Stimulated activated naive CD8-positive, alpha-beta T cell treated with anti-CD3 and anti-CD28 coated beads, Interleukin-15, amount 100 ng/mL, for 72 hours (primary cell): ENCODE results near the gene CFAP100.
A peak's percentile ranks its signal among the peaks of the same experiment; 100 is the strongest.

Experiments used
- ATAC-seq: fragments of 150-1000 bp; cut with Tn5 transposase; 2 replicates; pipeline ENCODE4 v1.10.0; 2021; ENCODE audit warnings: mild to moderate bottlenecking, moderate library complexity
- DNase-seq, 2 donors: peaks; one replicate each; pipeline ENCODE4 v3.0.0; 2021 to 2022
- H3K27ac Mint-ChIP-seq, 2 donors: one replicate each; pipeline ENCODE4 v1.8.0; 2022; ENCODE audit warnings: mild to moderate bottlenecking in 2 of 2, mixed read lengths in 2 of 2, moderate library complexity in 2 of 2
- H3K27me3 Mint-ChIP-seq: one replicate; pipeline ENCODE4 v1.8.0; 2022; ENCODE audit warnings: mixed read lengths
- H3K4me1 Mint-ChIP-seq: one replicate; pipeline ENCODE4 v1.8.0; 2022; ENCODE audit warnings: mild to moderate bottlenecking, mixed read lengths
- H3K4me3 Mint-ChIP-seq, 2 donors: one replicate each; pipeline ENCODE4 v1.8.0; 2022; ENCODE audit warnings: mild to moderate bottlenecking in 2 of 2, mixed read lengths in 2 of 2, moderate library complexity in 1 of 2
- H3K9me3 Mint-ChIP-seq, 2 donors: one replicate each; pipeline ENCODE4 v1.8.0; 2022; ENCODE audit warnings: mixed read lengths in 2 of 2

Gene CFAP100

DNA sequence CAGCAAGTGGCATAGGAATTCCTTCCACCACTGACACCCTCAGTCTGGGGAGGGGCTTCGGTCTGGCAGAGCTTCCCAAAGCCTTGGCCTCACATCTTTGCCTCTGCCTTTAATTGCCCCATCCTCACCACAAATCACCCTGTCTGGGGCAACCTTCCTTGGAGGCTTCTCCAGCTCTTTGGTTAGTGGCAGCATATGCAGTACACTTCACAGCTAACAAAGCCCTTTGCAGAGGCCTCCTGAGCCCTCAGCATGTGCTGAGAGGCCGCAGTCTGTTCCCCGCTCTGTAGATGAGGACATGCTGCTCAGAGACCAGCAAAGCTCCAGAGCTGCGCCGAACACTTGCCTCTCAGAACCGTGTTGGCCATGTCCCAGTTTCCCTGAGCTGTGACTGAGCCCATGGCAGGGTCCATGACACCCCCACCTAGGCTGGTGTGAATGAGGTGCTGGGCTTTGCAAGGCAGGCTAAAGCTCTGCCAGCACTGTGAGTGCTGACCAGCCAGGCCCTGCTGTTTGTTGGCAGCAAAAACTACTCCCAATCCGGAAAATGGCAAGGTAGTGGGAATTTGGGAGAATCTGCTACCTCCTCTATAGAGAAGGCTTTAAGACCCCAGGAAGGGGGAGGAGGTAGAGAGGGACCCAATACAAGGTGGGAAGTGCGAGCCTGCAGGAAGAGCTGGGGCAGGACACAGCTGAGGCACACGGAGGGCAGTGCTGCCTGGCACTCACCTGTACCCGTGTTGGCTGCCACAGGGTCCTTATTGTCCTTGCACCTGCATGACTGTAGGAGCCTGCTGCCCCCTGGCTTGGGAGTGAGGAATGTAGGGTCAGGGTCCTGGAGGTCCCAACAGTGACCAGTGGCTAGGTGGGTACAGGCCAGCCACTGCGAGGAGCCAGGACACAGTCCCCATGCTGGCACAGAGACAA, 29.1 kb upstream of the CFAP100 start:
- Mint-ChIP-seq H3K4me3 (no peak overlapping the region), H3K4me1 (no peaks in the 10 kb centered on the region), H3K9me3 (no peaks in the 10 kb centered on the region), H3K27ac (no peak overlapping the region), H3K27me3 (peaks cover 30% of the 10 kb centered on the region)
- DNase-seq: no peak
- no peak for ATAC-seq

DNA sequence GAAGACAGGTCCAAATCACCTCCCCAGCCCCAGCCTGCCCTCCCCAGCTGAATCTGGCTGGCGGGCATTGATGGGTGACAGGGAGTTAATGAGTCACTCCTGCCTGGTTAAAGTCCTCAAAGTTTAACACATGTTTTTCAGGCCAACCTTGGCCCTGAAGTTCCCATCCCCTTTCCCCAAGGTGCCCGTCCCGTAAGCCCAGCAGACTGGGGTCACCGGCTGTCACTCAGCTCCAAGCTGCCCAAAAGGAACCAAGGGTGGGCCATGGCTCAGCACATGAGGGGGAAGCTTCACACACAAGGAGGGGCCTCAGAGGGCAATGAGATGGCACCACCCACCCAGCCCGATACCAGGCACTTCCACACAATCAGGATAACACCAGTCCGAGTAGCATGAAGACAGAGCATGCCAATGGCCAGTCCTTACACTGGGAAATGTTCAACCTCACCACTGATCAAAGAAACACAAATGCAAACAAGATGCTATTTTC, 27.3 kb upstream of the CFAP100 start:
- Mint-ChIP-seq H3K27ac (no peak overlapping the region), H3K4me1 (no peaks in the 10 kb centered on the region), H3K4me3 (no peak overlapping the region), H3K27me3 (peaks cover 17% of the 10 kb centered on the region), H3K9me3 (no peaks in the 10 kb centered on the region)
- DNase-seq: no peak
- ATAC-seq: no peak

DNA sequence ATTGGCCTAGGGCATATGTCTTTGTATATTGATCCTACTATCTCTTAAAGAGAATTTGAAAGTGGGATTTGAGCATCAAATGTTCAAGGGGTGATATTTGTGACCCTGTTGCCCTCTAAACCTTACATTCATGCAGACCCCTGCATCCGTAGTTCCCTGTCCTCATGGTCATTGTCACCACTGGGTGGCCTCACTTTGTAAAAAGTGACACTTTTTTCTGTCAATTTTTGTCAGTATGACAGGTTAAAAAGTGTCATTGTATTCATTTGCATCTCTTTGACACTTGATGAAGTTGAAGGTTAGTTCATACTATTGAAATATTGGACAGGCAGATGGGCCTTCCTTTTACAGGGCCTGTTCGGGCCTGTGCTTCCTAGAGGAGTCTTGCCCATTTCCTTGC, 25.2 kb upstream of the CFAP100 start:
- Mint-ChIP-seq H3K27ac (no peak overlapping the region), H3K4me3 (no peak overlapping the region), H3K27me3 (peaks cover 5% of the 10 kb centered on the region), H3K4me1 (no peaks in the 10 kb centered on the region), H3K9me3 (no peaks in the 10 kb centered on the region)
- DNase-seq (no peak), ATAC-seq (no peak)

DNA sequence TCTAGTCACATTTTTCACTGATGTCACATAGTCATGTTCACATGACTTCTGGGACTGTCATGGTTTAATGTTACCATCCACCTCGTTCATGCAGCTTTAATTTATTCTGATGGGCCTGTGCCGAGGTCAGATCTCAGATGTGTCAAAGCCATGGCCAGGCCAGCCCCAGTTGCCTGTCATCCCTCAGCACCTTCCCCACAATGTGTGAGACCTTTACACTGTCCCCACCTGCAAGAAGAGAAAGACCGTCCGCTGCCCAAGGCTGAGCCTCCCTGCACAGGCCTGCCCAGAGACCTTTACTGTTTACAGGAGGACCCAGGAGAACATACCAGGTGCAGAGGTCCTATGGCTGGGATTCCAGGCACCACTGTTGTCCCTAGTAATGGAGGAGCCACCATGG, 24.7 kb upstream of the CFAP100 start:
- no peak for DNase-seq
- Mint-ChIP-seq H3K4me3 (no peak overlapping the region), H3K4me1 (no peaks in the 10 kb centered on the region), H3K27me3 (no peaks in the 10 kb centered on the region), H3K9me3 (no peaks in the 10 kb centered on the region), H3K27ac (no peak overlapping the region)
- ATAC-seq: no peak

DNA sequence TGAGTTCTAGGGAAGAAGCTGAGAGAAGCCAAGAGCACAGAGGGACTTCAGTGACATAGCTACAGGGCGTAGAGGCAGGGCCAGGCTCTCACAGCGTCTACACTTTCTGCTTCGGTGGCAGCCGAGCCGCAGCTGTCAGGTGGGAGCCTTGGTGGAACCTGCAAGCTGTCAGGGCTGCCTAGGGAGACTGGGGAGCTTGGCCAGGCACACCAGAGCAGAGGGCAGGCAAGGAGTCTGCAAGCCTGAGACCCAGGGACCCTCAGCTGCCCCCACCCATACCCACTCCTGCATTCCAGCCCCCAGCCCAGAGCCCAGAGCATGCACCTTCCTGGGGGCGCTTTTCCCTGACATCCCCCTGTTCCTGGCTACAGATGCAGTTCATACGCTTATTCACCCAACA, 24.1 kb upstream of the CFAP100 start:
- no peak for DNase-seq
- Mint-ChIP-seq H3K27me3 (no peaks in the 10 kb centered on the region), H3K4me3 (no peak overlapping the region), H3K27ac (no peak overlapping the region), H3K4me1 (no peaks in the 10 kb centered on the region), H3K9me3 (no peaks in the 10 kb centered on the region)
- no peak for ATAC-seq

DNA sequence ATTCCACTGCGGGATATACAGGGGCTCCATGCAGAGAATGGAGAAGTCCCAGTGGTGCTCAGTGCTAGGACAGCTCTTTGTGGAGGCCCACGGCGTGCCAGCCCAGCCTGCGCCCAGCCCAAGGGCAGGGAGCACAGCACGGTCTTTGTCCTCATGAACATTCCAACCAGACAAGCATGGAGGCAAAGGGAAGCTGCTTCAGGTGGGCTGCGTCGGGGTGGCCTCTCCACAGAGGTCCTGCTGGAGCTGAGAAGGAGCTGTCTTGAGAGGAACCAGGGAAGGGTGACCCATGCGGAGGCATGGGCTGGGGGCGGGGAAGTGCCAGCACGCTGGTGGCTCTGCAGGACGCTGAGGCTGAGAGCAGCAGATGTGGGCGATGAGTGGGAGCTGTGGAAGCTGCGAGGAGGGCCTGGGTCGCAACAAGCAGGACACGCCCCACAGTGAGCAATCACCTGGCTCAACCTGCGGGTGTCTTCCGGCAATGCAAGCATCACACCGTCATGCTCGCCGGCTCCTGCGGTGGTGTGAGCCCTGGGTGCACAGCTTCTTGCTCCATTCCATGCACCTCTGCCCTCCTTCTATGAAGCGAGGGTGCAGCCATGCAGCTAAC, 23.5 kb upstream of the CFAP100 start:
- no peaks in the 10 kb centered on the region for H3K9me3 Mint-ChIP-seq
- ATAC-seq (no peak), DNase-seq (no peak)
- no peaks in the 10 kb centered on the region for H3K4me1 Mint-ChIP-seq
- no peak overlapping the region for H3K27ac Mint-ChIP-seq
- no peaks in the 10 kb centered on the region for H3K27me3 Mint-ChIP-seq
- H3K4me3 Mint-ChIP-seq: no peak overlapping the region

DNA sequence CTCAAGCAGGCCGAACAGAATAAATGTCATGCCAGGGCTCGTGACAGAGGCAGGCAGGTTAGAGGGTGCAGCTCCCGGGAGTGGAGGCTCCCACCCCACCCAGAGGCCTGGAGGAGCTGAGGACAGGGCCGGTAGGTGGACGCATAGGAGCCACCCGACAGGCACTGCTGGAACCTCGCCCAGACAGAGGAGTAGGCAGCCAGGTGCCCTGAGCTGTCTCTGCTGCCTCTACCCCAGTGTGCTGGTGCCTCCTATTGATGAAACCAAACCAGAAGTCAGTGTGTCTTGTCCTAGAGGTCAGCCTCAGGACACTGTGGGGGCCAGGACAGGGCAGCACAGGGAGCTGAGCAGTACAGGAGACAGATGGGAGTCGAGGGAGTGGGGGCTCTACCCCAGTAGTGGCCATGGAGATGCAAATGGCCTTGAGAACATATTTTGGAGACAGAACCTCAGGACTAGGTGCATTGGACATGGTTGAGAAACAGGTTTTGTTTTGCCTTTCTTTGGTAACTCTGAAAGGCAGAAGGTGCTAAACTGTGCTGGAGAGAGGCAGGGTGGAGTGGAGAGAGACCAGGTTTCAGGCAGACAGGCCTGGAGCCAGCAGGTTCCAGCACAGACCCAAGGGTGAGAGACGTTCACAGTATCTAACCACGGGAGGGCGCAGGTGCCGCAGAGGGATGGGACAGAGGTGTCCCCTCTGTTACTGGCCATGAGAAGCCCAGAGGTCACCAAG, 22.1 kb upstream of the CFAP100 start:
- no peaks in the 10 kb centered on the region for H3K27me3 Mint-ChIP-seq
- no peak overlapping the region for H3K4me3 Mint-ChIP-seq

DNA sequence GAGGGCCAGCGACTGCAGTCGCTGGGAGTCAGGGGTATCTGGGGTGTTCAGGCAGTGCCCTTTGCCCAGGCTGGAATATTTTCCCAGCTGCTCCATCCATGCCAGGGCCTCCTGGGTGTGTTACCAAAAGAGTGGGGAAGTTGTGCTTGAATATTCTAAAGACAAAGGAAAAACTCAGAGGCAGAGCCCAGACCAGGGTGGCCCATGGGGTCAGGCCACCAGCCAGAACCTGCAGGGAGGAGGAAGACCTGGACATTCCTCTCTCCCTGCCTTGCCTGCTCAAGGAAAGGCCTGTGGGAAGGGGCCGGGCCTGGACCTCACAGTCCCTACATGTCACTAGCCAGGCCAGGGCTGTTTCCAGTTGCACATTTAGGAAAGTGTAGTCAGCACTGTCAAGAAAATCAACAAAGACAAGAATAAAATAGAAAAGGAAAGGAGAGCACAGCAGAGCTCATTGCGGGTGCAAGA, 21.5 kb upstream of the CFAP100 start:
- Mint-ChIP-seq H3K4me3 (no peak overlapping the region), H3K27me3 (peaks cover under 1% of the 10 kb centered on the region), H3K4me1 (no peaks in the 10 kb centered on the region), H3K9me3 (no peaks in the 10 kb centered on the region), H3K27ac (no peak overlapping the region)
- ATAC-seq (no peak), DNase-seq (no peak)

More for the DNA sequence above, 22.1 kb upstream of the CFAP100 start:
- DNase-seq: no peak
- H3K9me3 Mint-ChIP-seq: no peaks in the 10 kb centered on the region
- H3K27ac Mint-ChIP-seq: peak overlapping the region in 1 of 2 donors; percentile 55
- ATAC-seq: no peak
- no peaks in the 10 kb centered on the region for H3K4me1 Mint-ChIP-seq

DNA sequence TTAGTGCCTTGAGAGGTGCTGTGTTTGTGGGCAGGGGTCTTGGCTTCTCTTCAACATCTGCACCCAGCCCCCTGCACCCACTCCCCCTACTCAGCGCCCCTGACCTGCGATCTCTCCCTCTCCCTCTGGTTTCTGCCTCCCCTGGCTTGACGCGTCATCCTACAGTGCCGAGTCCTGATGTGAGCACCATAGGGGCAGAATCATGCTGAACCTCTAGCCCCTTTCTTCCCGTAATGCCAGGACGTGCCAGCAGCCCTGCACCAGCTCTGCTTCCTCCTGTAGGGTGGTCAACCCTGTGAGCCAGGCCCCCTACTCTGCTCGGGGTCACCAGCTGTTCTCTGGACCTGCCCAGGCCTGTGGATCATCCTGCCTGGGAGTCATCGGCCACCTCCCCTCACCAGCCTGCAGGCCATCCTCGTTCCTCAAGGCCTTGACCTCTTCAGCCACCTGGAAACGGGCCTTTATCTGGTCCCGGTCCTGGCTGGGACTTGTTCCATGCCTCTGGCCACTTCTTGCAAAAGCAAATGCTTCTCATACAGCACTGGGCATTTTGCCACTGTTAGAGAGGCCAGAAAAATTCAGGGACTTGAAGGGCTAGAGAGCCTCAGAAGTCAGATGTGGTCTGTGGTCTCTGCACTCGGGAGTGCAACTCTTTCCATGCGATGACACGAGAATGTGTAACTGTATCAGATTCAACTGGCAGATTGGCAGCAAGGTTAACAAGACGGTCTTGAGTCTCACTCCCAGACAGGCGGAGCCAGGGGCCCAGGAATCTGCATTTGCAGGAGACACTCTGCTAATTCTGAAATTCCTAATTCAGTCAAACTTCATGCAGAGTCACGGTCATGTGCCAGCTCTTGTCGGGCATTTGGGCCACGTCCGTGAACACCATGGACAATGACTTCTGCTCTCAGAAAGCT, 20.8 kb upstream of the CFAP100 start:
- H3K4me3 Mint-ChIP-seq: no peak overlapping the region
- no peak for ATAC-seq
- H3K4me1 Mint-ChIP-seq: no peaks in the 10 kb centered on the region
- peaks cover 8% of the 10 kb centered on the region for H3K27me3 Mint-ChIP-seq
- peak overlapping the region; percentile 1 to 34 for H3K27ac Mint-ChIP-seq
- DNase-seq: no peak
- H3K9me3 Mint-ChIP-seq: no peaks in the 10 kb centered on the region

DNA sequence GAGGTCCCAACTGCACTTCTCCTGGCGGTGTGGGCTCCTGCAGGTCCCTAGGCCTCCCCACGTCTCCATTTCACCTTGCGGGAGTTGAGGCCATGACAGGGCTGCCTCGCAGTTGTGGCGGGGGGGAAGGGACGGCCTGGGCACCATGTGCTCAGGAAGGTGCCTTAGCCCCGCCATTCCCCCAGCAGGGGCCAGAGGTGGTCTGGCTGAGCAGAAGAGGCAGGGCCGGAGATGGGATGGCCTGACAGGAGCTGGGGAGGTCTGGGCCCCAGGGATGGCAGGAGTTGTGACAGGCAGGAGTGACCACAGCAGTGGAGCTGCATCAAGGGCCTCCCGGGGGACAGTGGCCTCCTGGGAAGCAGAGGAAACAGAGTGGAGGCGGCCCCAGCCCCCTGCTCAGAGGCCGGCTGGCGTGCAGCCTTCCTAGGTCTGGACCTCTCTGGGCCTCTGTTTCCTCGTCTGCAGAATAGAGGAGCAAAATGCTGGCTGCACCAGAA, 18.8 kb upstream of the CFAP100 start:
- Mint-ChIP-seq H3K4me1 (no peaks in the 10 kb centered on the region), H3K4me3 (no peak overlapping the region), H3K27ac (peak overlapping the region in 1 of 2 donors; percentile 44), H3K9me3 (no peaks in the 10 kb centered on the region), H3K27me3 (peaks cover 26% of the 10 kb centered on the region)
- ATAC-seq (no peak), DNase-seq (no peak)

DNA sequence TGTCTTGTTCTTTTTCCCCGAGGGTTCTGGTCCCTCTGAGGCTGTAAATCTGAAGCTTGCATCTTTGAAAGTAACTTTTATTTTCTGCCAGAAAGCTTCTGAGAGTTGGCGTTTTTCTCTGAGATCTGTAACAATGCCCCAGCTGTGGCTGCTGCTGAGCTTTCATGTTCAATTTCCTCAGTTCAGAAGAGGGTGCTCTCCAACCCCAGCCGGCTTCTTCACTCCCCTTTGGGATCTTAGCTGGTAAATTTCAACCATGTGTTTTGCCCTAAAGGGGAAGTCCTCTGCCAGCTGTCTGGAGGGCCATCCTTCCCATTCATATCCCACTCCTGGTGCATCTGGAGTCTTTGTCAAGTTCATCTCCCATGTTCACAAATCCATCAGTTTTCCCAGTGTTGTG, 18.3 kb upstream of the CFAP100 start:
- Mint-ChIP-seq H3K27ac (no peak overlapping the region), H3K9me3 (no peaks in the 10 kb centered on the region), H3K4me3 (no peak overlapping the region), H3K4me1 (no peaks in the 10 kb centered on the region), H3K27me3 (peaks cover 26% of the 10 kb centered on the region)
- ATAC-seq (no peak), DNase-seq (no peak)

DNA sequence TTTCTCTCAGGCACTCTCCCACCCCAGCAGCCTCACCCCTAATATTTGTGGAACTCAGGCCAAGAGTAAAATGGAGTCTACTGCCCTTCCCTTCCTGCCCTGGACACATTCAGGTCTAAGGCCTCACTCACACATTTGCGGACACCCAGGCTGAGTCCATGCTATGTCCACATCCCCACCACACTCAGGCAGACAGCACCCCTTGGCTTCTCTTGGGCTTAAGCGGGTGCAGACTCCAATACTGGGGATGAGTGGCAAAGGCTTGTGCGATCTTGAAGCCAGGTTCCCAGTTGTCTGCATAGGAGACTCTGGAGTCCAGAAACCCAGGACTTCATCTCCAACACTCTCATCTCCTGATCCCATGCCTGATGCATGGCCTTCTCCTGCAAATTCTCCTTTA, 17.5 kb upstream of the CFAP100 start:
- H3K27me3 Mint-ChIP-seq: peaks cover 30% of the 10 kb centered on the region

DNA sequence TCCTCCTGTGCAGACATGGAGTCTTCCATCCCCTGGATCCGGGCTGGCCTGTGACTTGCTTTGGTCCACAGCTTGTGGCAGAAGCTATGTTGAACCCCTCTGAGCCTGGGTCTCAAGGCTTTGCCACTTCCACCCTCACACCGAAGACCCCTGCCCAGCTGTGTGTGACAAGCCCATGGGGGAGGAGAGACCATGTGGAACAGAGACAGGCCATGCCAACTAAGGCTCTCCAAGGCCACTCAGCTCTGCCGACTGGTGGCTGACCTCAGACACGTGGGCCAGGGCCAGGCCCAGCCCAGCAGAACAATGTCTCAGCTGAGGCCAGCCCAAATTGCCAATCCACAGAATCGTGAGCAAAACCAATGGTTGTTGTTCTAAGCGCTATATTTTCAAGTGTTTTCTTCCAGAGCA, 16.4 kb upstream of the CFAP100 start:
- no peaks in the 10 kb centered on the region for H3K9me3 Mint-ChIP-seq
- H3K4me1 Mint-ChIP-seq: no peaks in the 10 kb centered on the region
- no peak for ATAC-seq
- no peak overlapping the region for H3K27ac Mint-ChIP-seq
- peaks cover 42% of the 10 kb centered on the region for H3K27me3 Mint-ChIP-seq
- DNase-seq: no peak
- no peak overlapping the region for H3K4me3 Mint-ChIP-seq

More for the DNA sequence above, 17.5 kb upstream of the CFAP100 start:
- ATAC-seq: no peak
- no peak for DNase-seq
- H3K9me3 Mint-ChIP-seq: no peaks in the 10 kb centered on the region
- H3K4me1 Mint-ChIP-seq: no peaks in the 10 kb centered on the region
- H3K27ac Mint-ChIP-seq: no peak overlapping the region
- no peak overlapping the region for H3K4me3 Mint-ChIP-seq

DNA sequence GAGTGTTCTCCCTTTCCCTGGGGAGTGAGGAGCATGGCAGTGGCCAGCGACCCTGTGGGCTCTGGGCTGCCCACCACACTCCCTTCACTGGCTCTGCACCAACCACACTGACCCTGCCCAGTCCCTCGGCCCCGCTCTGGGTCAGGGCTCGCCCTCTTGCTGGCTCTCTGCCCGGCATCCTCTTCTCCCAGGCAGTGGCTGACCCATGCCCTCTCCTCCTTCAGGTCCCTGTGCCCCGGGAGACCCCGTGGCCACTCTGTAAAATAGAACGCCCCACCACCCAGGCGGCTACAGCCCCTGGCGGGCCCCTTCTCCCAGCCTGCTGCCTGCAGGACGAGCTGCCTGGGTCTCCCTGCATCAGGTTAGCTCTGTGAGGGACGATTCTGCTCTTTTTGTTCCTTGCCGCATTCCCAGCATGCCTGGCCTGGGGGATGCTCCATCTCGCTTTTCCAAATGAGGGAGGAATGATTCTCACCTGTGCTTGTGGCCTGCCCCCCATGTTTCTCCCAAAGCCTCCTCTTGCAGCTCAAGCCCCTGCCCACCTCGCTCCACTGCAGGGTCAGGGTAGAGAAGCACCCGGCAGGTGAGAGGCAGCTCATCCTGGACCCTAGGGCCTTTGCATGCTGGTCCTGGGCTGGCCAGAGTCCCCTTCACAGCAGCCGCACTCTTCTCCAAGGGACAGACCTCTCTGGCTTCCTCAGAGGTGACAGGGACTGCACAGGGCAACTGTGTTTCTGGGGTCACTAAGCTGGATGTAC, 14.5 kb upstream of the CFAP100 start:
- ATAC-seq (no peak), DNase-seq (no peak)
- H3K27me3 Mint-ChIP-seq: peaks cover 56% of the 10 kb centered on the region
- no peaks in the 10 kb centered on the region for H3K9me3 Mint-ChIP-seq
- no peak overlapping the region for H3K27ac Mint-ChIP-seq
- no peaks in the 10 kb centered on the region for H3K4me1 Mint-ChIP-seq
- H3K4me3 Mint-ChIP-seq: no peak overlapping the region
